Skeletal muscle satellite cell (primary cell): ENCODE data around the gene AKIP1. TPM values are rescaled to one million over a fixed set of nuclear protein-coding genes. Genes with fewer than 3 reads are reported as not detected.

Experiments
- H3K27me3 ChIP-seq: 2 replicates; pipeline ENCODE4 v1.7.0; 2013; ENCODE audit warnings: low read length; ENCODE audit not compliant: control insufficient read depth, insufficient read depth
- H3K36me3 ChIP-seq: 2 replicates; pipeline ENCODE4 v1.7.0; 2013; ENCODE audit warnings: mild to moderate bottlenecking, control low read depth, low read length; ENCODE audit not compliant: insufficient read depth
- H3K4me1 ChIP-seq: 2 replicates; pipeline ENCODE4 v1.7.0; 2013; ENCODE audit warnings: low read length; ENCODE audit not compliant: control insufficient read depth, insufficient read depth
- H3K4me2 ChIP-seq: 2 replicates; pipeline ENCODE4 v1.7.0; 2013; ENCODE audit warnings: mild to moderate bottlenecking, low read length
- H3K4me3 ChIP-seq: 2 replicates; pipeline ENCODE4 v1.7.0; 2013; ENCODE audit warnings: low read length
- H3K9ac ChIP-seq: 2 replicates; pipeline ENCODE4 v1.7.0; 2013; ENCODE audit warnings: mild to moderate bottlenecking, low read depth, low read length, moderate library complexity
- H3K9me3 ChIP-seq: replicated peaks from 2 replicates; pipeline ENCODE4 v1.7.0; 2013; ENCODE audit warnings: mild to moderate bottlenecking, control low read depth, low read length
- total RNA-seq: library from RNA; depleted of rRNA; stranded (reverse); fragments of >200 nt; gene quantifications from 2 replicates; pipeline ENCODE4 v1.2.3, GENCODE V29; 2012; rRNA removed

The AKIP1 gene, protein sequence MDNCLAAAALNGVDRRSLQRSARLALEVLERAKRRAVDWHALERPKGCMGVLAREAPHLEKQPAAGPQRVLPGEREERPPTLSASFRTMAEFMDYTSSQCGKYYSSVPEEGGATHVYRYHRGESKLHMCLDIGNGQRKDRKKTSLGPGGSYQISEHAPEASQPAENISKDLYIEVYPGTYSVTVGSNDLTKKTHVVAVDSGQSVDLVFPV
- 28.4 and 32.5 TPM in 2 replicates for total RNA-seq

GRCh38 chr11:8911029-8911823 is at the start of gene AKIP1:
AKIP1 (plus strand) TSS chr11:8911189; CDS start chr11:8911450, 261 bp downstream.
- Histone ChIP-seq H3K27me3 (no peaks in the 10 kb centered on the region), H3K9me3 (no peaks in the 10 kb centered on the region), H3K4me3 (peak within 1 kb of the TSS; percentile 93), H3K4me1 (peaks cover 40% of the 10 kb centered on the region), H3K9ac (peak within 1 kb of the TSS; percentile 95), H3K36me3 (peaks cover 5% of the 10 kb centered on the region), H3K4me2 (peak within 1 kb of the TSS; percentile 90)

- Histone ChIP-seq H3K9me3 (no peaks in the 10 kb centered on the region), H3K9ac (peak overlapping the region; percentile 15), H3K4me2 (peak overlapping the region; percentile 57), H3K4me3 (no peak overlapping the region), H3K4me1 (peaks cover 42% of the 10 kb centered on the region), H3K36me3 (no peaks in the 10 kb centered on the region), H3K27me3 (no peaks in the 10 kb centered on the region)
Observed at GRCh38 chr11:8863838-8864237, 47.2 kb upstream of the AKIP1 start.

- H3K4me2 ChIP-seq, result no peak overlapping the region
- no peaks in the 10 kb centered on the region for H3K9me3 ChIP-seq
- H3K4me3 ChIP-seq, result no peak overlapping the region
- no peaks in the 10 kb centered on the region for H3K36me3 ChIP-seq
- H3K27me3 ChIP-seq, result no peaks in the 10 kb centered on the region
- H3K9ac ChIP-seq, result no peak overlapping the region
- H3K4me1 ChIP-seq, result peaks cover 48% of the 10 kb centered on the region
Observed at GRCh38 chr11:8865304-8865703, 45.7 kb upstream of the AKIP1 start.

DNA sequence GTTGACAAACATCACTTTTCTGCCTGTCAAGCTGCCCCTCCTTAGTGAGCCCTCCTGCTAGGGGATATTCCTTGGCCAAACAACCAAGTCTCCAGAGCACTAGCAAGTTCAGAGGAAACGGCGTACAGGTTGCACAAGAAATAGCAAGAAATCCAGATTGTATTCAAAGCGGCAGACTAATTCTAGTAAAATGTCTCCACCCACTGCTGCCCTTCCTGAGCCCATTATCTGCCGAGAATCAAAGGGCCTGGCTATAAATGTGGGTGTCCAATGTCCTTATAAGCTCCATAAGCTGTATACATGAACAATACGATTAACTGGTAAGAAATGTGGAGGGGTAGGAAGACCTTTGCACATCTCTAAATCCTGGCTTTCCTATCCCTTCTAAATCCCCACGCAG is 44.0 kb upstream of the AKIP1 start:
- H3K36me3 ChIP-seq, result no peaks in the 10 kb centered on the region
- H3K4me3 ChIP-seq, result no peak overlapping the region
- H3K27me3 ChIP-seq, result no peaks in the 10 kb centered on the region
- H3K4me1 ChIP-seq, result peaks cover 55% of the 10 kb centered on the region
- no peaks in the 10 kb centered on the region for H3K9me3 ChIP-seq
- no peak overlapping the region for H3K9ac ChIP-seq
- no peak overlapping the region for H3K4me2 ChIP-seq

GRCh38 chr11:8867931-8868631 is 42.9 kb upstream of the AKIP1 start:
- Histone ChIP-seq H3K4me3 (peak overlapping the region; percentile 45), H3K36me3 (no peaks in the 10 kb centered on the region), H3K4me2 (peak overlapping the region; percentile 37), H3K27me3 (no peaks in the 10 kb centered on the region), H3K9me3 (no peaks in the 10 kb centered on the region), H3K4me1 (peaks cover 55% of the 10 kb centered on the region), H3K9ac (no peak overlapping the region)

GRCh38 chr11:8870411-8871170 is 40.4 kb upstream of the AKIP1 start:
- Histone ChIP-seq H3K9me3 (no peaks in the 10 kb centered on the region), H3K4me3 (peak overlapping the region; percentile 87), H3K9ac (peak overlapping the region; percentile 83), H3K27me3 (no peaks in the 10 kb centered on the region), H3K36me3 (no peaks in the 10 kb centered on the region), H3K4me1 (peaks cover 37% of the 10 kb centered on the region), H3K4me2 (peak overlapping the region; percentile 75)

- H3K4me3 ChIP-seq, result peak overlapping the region; percentile 87
- no peaks in the 10 kb centered on the region for H3K27me3 ChIP-seq
- H3K9ac ChIP-seq, result peak overlapping the region; percentile 83
- no peaks in the 10 kb centered on the region for H3K36me3 ChIP-seq
- H3K9me3 ChIP-seq, result no peaks in the 10 kb centered on the region
- peak overlapping the region; percentile 75 for H3K4me2 ChIP-seq
- H3K4me1 ChIP-seq, result peaks cover 36% of the 10 kb centered on the region
Observed at GRCh38 chr11:8871171-8871775, 39.7 kb upstream of the AKIP1 start.

GRCh38 chr11:8871962-8872361 is 39.0 kb upstream of the AKIP1 start:
- H3K27me3 ChIP-seq, result no peaks in the 10 kb centered on the region
- H3K9ac ChIP-seq, result no peak overlapping the region
- H3K36me3 ChIP-seq, result no peaks in the 10 kb centered on the region
- peaks cover 29% of the 10 kb centered on the region for H3K4me1 ChIP-seq
- H3K4me3 ChIP-seq, result no peak overlapping the region
- no peaks in the 10 kb centered on the region for H3K9me3 ChIP-seq
- peak overlapping the region; percentile 75 for H3K4me2 ChIP-seq

DNA sequence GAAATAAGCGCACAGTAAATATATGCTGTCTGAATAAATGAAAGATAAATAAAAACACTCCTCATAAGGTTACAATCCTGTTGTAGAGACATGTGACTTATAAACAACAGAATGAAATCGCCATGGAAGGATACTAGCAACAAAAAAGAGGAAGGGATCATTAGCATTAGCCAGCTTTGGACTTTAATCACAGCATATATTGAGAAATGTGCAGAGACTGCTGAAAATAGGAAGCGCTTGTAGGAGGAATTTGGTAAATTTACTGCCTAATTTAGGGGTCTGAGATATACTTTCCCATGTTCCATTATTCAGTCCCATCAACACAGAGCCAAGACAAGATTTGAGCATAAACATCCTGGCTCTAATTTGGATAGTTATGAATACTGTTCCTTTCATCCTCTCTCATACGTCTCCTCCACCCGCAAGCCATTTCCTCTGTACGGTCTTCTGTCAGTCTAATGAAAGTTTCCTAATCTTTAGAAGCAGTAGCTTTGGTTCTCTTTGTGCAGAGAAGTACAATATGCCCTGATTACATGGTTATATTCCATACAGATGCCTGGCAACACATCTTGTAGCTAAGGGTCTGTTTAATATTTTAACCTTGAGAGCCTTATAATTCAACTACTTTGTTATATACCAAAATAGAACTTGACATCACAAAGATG is 37.1 kb upstream of the AKIP1 start:
- Histone ChIP-seq H3K36me3 (no peaks in the 10 kb centered on the region), H3K27me3 (no peaks in the 10 kb centered on the region), H3K4me1 (peaks cover 14% of the 10 kb centered on the region), H3K4me3 (no peak overlapping the region), H3K9me3 (no peaks in the 10 kb centered on the region), H3K4me2 (no peak overlapping the region), H3K9ac (no peak overlapping the region)

GRCh38 chr11:8878771-8879170 is 32.2 kb upstream of the AKIP1 start:
- H3K4me3 ChIP-seq, result no peak overlapping the region
- no peaks in the 10 kb centered on the region for H3K36me3 ChIP-seq
- no peaks in the 10 kb centered on the region for H3K27me3 ChIP-seq
- no peaks in the 10 kb centered on the region for H3K4me1 ChIP-seq
- no peaks in the 10 kb centered on the region for H3K9me3 ChIP-seq
- no peak overlapping the region for H3K4me2 ChIP-seq
- no peak overlapping the region for H3K9ac ChIP-seq
